Measurements from ENCODE around the gene SLIT1. TPM values are rescaled to one million over a fixed set of nuclear protein-coding genes. Genes with fewer than 3 reads are reported as not detected.

The SLIT1 gene
- total RNA-seq, 1 donor from 2014 or later: 0.08 TPM

DNA sequence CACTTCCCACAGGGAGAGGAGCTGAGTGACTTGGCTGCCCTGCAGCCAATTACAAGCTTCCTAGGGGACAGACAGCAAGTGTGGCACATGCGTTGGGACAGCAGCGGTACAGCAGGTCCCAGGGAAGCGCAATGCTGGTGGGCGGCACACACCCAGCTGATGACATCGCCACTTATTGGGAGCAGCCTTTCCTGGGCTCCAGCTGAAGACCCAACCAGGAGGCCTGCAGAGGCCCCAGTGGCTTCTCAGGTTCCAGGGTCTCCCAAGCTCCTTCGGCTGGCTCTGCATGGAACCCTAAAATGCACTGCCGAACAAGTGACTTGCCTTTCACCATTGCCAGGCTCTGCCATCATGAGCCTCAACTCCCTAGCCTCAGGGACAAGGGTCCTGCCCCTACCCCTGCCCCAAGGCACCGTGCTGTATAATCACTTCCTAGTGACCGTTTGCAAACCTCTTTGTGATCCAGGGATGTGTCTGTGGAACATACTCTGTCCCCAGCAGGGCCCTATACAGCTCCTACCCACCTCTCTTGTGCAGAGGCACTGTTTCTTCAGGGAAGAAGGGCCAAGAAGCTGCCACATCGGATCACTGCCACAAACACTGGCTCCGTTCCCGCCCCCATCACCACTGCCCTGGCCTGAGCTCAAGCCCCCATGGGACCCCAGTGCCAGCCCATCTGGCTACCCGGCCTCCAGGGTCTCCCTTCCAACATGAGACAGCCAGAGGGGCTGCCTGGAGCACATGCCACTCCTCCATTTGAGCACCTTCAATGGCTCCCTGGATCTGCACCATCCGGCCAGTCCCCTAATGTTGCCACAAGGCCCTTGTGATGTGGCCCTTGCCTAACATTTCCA, 19.3 kb upstream of the SLIT1 start:
- ATAC-seq (no peak), DNase-seq (ENCODE audit: missing footprints) (no peak)
- intact Hi-C loops (cut with DNase I): no loop called here

DNA sequence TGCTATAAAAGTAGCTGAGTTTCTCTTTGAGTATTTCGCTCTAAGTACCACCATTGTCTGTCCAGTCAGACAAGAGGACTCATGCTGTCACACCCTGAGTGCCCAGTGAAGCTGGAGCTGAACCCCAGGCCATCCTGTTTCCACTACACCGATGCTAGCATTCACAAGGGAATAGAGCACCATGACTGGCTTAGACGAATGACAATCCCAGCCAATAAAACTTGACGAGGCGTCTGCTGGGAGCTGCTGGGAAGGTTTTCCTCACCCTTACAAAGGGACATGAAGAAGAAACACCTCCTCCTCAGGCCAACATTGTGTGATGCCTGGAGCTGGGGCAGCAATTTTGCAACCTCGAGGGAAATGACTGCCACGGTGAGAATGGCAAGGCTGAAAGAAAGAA, 17.5 kb upstream of the SLIT1 start:
- intact Hi-C loops (cut with DNase I): no loop called here
- DNase-seq (ENCODE audit: missing footprints) (no peak), ATAC-seq (no peak)

DNA sequence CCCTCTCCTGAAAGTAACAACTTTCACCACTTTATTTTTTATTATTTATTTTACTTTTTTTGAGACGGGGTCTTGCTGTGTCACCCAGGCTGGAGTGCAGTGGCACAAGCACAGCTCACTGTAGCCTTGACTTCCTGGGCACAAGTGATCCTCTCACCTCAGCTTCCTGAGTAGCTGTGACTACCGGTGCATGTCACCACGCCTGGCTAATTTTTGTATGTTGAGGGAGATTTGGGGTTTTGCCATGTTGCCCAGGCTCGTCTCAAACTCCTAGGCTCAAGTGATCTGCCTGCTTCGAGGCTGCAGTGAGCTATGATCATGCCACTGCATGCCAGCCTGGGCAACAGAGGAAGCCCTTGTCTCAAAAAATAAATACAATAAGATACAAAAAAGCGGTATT, 14.9 kb upstream of the SLIT1 start:
- ATAC-seq (no peak), DNase-seq (ENCODE audit: missing footprints) (no peak)
- intact Hi-C loops (cut with DNase I): no loop called here

DNA sequence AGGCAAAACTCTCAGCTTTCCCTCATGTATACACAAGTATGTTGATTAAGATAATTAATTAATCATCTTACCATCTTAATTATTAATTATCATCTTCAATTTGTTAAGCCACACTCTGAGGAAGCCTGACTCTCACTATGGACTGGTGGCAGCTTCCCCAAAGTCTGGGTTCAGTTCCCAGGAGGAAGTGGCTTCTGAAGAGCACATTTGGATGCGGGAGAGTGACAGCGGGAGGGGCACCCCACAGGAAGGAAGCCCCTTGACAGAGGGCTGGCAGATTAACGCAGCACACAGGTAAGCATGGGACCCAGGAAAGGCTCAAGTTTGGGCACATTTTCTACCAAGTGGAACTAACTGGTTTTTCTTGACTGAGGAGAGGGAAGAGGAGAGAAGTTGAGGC, 13.4 kb upstream of the SLIT1 start:
- intact Hi-C loops (cut with DNase I): no loop called here
- no peak for ATAC-seq
- no peak for DNase-seq (ENCODE audit: missing footprints)

DNA sequence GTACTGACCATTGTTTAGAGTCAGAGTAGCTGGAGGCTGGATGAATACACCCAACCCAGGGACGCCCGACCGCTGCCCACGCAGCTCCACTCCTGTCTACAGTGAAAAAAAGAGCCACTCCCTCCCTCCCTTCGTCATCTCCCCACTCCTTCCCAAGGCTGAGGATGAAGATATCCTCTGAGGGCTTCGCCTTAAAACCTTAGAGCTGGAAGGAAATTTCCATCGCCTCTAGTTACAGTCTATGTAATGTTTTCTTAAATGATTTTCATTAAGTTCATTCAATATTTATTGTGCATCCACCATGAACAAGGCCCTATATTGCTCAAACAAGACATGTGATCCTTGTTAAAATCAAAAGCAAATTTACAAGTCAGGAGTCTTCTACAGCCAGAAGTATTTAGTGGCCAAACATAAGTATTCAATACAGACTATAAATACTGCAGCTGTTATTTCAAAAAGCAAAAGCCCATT, 11.3 kb upstream of the SLIT1 start:
- DNase-seq (ENCODE audit: missing footprints) (no peak), ATAC-seq (no peak)
- intact Hi-C loops (cut with DNase I): no loop called here

DNA sequence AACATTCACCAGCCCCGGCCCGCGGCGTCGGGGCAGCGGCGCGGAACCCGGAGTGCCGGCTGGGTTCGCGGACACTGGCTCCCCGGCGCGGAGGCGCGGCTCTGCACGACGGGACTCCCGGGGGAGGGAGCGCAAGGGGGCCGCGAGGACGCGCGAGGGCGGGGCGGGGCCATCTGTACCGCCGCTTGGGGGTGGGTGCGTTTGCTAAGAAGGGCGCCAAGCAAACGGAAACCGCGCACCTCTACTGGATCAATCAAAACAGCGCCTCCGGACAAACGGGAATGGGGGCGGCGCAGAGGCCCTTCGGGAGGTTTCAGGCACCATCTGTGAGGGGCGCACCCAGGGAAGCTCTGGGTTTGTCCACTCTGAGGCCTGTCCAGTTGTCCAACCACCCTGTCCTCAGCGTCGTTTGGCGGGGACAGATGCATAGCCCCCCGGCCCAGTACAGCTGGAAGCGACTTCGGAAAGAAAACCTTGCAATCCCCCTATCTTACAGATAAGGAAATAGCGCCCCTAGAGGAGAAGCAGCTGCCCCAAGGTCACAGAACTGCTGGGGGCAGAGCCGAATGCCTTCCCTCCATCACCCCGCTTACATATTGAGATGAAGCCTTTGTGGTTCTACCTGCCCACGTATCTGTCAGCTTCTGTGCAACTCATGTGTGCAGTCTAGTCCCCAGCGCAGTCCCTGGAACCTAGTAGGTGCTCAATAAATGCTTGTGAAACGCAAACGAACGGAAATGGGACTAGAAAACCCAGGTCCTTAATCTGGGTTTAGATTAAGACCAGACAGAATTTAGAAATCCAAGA, 10.7 kb upstream of the SLIT1 start:
- DNase-seq (ENCODE audit: missing footprints) (no peak), ATAC-seq (peak; percentile 76)
- intact Hi-C loops (cut with DNase I): no loop called here

DNA sequence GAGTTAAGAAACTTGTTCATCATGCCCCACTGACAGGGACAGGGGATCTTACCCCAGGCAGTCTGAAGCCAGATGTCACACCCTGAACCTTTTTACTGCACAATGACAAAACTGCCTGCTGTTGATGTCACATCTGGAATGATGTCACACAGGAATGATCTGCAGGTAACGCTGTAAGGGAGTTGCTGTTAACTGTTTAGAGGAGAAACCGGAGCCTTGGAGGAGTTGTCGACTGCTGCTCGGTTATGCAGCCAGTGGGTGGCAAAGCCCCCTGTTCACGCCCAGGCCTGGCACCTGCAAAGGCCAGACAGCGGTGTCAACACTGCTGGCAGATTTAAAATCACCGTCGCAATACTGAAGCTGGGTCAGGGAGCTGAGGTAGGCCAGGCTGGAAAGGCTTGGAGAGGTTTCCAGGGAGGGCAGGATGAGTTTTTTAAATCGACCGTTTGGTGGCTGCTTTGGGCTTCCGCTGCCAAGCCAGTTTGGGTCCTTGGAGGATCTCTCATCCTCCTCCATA, 10.0 kb upstream of the SLIT1 start:
- intact Hi-C loops (cut with DNase I): no loop called here
- no peak for ATAC-seq
- no peak for DNase-seq (ENCODE audit: missing footprints)

DNA sequence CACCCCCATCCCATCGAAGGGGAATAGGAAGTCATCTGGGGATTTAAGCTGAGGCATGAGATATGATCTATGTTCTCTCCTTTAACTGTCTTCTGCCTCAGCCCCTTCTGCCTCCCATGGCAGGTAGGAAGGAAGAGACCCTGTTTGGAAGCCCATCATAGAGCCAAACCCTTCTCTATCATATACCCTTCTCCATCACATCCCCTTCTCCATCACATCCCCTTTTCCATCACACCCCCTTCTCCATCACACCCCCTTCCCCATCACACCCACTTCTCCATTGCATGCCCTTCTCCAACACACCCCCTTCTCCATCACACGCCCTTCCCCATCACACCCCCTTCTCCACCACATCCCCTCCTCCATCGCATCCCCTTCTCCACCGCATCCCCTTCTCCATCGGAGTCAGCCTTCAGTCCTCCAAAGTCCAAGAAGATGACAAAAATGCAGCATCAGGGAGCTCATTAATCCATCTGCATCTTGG, 7.2 kb upstream of the SLIT1 start:
- DNase-seq (ENCODE audit: missing footprints) (no peak), ATAC-seq (no peak)
- intact Hi-C loops (cut with DNase I): no loop called here

DNA sequence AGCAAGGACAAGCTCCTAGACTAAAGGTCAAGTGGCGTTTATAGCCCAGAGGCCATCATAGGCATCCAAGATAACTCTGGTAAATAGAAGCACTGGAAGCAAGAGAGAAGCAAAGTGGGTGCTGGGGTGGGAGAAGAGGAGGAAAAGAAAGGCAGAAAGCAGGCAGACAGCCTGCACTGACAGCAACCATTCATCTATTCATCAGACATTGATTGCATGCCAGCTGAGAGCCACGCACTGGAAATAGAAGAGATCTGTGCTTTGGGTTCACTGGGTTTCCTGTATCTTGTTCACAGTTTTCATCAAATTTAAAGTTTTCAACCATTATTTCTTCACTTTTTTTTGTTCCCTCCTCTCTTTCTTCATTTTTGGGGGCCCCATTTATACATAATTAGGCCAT, 4.7 kb upstream of the SLIT1 start:
- intact Hi-C loops (cut with DNase I): no loop called here
- ATAC-seq (no peak), DNase-seq (ENCODE audit: missing footprints) (no peak)

DNA sequence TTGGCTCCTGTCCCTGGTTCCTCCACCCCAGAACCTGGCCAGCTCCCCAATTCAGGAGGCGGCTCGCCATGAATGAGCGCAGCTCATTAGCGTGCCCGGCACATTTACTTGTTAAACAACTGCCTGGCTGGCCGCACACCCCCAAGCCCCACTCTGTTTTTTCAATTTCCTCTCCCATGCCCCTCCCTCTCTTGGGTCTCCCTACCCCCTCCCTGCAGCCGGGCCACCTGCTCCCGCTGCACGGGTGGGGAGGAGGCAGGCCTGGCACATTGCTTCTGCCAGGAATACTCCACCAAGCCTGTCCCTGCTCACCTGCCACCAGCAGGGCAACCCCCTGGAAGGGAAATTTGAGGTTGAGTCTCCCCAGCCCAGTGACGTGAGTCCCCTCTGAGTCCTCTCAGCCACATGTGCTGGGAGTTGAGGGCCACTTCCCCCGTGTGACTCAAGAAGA, 2.5 kb upstream of the SLIT1 start:
- intact Hi-C loops (cut with DNase I): no loop called here
- ATAC-seq (no peak), DNase-seq (ENCODE audit: missing footprints) (no peak)

DNA sequence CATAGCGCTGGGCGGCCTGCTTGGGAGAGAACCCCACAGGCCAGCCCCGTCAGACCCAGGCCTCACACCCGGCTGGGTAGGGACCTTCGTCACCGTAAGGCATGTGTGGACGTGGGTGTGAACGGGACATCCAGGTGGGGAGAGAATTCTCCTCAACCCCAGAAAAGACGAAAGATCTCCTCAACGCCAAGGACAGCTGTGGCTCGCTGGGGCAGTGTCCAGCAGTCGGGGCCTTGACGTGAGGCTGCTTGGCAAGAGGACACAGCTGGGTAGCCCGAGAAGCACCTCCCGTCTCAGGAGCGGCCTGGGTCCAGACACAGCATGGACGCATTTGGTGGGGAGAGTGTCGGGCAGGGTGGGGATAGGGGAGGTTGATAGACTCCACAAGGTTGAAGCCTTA, 1.2 kb upstream of the SLIT1 start:
- DNase-seq (ENCODE audit: missing footprints): no peak
- no peak for ATAC-seq
- intact Hi-C loops (cut with DNase I): no loop called here

DNA sequence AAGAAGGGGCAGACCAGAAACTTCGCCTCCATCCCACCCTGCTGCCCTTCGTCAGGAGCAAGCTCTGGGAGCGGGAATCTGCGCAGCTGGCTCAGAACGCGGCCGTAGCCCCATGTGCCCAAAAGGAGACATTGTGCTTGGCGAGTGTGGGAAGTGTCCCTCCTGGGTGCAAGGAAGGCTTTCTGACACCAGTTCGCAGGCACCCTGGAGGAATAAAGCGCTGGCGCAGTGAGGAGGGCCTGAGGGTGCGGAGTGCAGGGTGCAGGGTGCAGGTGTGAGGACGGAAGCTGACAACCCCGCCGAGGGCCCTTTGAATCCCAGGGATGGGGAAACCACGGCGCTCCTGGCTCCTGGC, 811 bp downstream of the SLIT1 start:
- ATAC-seq (peak; percentile 4), DNase-seq (ENCODE audit: missing footprints) (peak; percentile 17)
- intact Hi-C loops (cut with DNase I): no loop called here

DNA sequence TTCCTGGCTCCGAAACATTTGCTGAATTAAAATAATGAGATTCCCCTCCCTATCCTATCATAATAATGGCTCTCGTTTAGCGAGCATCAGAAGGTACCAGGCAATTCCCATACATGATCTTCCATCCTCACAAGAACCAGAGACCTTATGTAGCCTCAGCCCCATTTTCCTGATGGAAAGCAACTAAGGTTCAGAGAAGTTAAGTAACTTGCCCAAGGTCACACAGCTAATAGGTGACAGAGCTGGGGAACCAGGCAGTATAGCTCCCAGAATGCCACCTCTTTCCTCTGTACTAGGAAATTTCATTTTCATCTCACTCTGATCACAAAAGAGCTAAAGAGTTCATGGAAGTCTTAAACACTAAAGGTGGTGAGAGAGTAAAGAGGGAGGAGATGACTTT, 2.4 kb downstream of the SLIT1 start:
- intact Hi-C loops (cut with DNase I): no loop called here
- ATAC-seq (no peak), DNase-seq (ENCODE audit: missing footprints) (no peak)

DNA sequence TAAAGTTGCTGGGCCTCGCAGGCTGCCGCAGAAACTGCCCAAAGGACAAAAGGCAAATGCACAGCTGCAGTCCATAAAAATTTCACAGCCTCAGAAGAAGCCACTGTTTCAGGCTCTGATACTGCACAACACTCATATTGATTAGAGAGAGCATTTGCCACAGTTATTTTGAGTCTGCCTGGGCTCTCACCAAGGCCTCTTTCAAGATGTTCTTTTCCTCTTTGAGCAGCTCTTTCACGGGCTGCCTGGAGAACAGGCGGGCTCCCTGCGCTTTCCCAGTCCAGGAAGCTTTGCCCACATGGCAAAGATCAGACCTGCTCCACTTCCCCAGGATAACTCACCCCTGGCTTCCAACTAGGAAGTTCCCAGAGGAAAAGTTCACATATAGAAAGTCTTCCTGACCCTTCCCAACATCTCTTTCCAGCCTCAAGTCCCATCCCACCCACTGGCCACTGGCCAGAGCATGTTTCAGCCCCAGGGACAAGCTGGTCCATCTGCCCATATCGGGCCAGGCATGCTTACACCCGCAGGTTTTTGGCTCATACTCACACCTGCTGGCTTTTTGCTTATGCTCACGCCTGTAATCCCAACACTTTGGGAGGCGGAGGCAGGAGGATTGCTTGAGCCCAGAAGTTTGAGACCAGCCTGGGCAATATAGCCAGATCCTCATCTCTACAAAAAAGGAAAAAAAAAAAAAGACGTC, 3.3 kb downstream of the SLIT1 start:
- DNase-seq (ENCODE audit: missing footprints) (no peak), ATAC-seq (no peak)
- intact Hi-C loops (cut with DNase I): no loop called here

DNA sequence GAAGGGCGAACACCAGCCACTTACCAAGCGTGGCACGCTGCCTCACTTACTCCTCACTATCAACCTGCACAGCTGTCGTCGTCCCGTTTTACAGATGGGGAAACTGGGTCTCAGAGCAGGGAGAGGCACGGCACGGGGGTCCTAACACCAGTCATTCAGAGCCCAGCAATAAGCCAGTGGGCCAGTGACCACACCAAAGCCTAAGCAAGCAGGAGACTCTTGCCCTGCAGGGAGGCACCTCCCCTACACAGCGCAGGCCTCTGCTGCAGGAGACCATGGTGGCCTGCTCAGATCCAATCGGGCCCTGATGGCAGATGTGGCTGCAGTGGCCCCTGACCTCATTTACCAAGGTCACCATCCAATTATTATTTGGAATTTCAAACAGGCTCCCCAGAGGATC, 4.8 kb downstream of the SLIT1 start:
- intact Hi-C loops (cut with DNase I): no loop called here
- ATAC-seq (no peak), DNase-seq (ENCODE audit: missing footprints) (no peak)

DNA sequence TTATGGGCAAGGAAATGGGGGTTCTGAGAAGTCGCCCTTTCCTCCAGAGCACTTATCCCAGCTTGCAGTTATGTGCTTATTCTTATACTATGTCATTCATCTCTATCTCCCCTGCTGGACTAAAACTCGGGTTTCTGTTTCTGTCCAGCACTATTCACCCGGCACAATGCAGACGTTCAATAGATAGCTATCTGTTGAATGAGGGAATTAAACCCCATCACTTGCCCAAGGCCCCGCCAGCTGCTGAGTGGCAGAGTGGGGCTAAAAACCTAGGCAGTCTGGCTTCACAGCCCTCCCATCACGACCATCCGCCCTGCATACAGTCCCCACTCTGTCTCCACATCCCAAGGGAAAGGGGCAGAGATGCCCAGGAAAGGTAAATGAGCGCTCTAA, 5.4 kb downstream of the SLIT1 start:
- ATAC-seq: no peak
- intact Hi-C loops (cut with DNase I): no loop called here

DNA sequence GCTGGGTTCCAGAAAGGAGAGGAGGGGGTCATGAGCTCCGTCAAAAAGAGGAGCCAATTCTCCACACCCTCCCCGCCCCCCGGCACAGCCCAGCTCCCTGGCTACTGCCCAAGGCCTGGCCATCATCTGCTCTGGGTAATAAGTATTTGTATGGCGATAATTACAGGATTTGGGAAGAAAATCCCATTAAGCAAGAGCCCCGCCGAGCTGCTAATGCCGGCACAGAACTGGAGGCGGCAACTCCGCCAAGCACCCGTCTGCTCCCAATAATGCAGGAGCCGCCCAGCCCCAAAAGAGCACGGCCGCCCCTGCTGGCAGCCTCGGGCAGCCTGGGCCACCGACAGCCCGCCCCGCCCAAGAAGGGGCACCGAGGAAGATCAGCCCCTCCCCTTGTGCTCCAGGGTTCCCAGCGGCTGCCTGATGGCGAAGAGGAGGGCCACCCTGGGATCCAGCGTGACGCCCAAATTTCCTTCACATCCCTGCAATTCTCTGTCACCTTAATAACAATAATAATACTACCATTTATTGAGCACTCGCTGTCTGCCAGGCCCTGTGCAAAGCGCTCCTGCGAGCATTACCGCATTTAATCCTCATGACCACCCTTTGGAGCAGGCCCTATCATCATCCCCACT, 5.9 kb downstream of the SLIT1 start:
- DNase-seq (ENCODE audit: missing footprints): no peak
- intact Hi-C loops (cut with DNase I): no loop called here
- peak; percentile 46 for ATAC-seq

More for the DNA sequence above, 5.4 kb downstream of the SLIT1 start:
- no peak for DNase-seq (ENCODE audit: missing footprints)

DNA sequence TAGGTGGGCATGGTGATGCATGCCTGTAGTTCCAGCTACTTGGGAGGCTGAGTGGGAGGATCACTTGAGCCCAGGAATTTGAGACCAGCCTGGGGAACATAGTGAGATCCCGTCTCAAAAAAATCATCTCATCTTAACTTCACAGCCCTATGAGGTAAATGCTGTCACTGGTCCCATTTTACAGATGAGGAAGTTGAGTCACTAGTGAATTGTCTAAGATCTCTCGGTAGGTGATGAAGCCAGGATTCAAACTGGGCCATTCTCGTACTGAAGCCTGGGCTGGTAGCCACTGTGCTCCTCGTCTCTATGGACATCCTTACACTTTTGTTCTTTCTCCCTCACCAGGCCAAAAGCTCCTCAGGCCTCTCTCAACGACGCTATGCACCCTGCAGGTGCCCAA, 6.4 kb downstream of the SLIT1 start:
- intact Hi-C loops (cut with DNase I): no loop called here
- no peak for ATAC-seq
- no peak for DNase-seq (ENCODE audit: missing footprints)

DNA sequence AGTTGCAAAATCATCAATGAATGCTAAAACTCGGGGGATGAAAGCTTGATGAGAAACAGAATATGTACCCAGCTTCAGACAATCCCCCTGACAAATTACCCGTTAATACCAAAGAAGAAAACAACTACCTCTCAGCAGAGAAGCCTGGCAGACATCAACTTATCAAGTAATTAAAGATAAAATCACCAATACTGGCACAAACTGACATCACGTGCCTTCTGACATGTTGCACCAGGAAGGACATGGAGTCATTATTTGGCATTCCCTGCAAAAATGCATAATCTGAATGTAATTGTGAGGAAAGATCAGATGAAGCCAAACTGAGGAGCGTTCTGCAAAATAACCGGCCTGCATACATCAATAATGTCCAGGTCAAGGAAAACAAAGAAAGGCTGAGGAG, 7.7 kb downstream of the SLIT1 start:
- ATAC-seq (no peak), DNase-seq (ENCODE audit: missing footprints) (no peak)
- intact Hi-C loops (cut with DNase I): no loop called here
